ENCODE results near the gene NT5C2.
"Not testable (repeated sequence)": the region's sequence is repeated elsewhere in the genome, so short reads cannot be mapped to it uniquely, and the experiment has no call there.

Gene NT5C2

DNA sequence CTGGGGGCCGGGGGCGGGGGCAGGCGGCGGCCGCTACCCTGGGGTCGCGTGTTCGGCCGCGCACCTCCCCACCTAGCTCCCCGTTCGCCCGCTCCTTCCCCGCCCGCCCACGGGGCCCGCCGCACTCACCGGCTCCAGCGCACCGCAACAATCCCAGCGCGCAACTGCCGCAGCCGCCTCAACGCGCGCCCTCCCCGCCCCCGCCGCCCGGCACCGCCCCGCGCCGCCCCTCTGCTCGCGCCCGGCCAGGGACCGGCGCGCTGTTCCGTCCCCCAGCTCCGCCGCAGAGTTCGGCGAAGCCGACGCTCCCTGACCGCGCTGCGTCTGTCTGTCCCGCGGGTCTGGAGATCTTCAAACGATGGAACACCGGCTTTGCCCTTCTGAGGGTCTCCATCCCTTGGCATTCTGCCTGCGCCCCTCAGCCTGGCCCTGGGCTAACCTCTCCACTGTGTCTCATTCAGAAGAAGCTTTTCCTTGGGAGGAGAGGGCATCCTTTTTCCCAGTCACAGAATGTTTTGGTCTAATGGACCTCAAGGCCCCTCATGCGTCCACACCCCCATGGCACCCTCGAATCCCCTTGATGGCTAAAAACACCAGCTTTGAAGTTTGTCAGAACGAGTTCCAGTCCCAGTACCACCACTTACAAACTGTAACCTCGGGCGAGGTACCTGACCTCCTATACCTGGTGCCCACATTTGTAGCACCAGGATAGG is at the start of gene NT5C2:
Gene NT5C2 (minus strand): TSS at position 166 of the 713 bp plus-strand sequence. CDS start 18,314 bp downstream, outside the sequence.
- DNase-seq = peak; percentile 86

DNA sequence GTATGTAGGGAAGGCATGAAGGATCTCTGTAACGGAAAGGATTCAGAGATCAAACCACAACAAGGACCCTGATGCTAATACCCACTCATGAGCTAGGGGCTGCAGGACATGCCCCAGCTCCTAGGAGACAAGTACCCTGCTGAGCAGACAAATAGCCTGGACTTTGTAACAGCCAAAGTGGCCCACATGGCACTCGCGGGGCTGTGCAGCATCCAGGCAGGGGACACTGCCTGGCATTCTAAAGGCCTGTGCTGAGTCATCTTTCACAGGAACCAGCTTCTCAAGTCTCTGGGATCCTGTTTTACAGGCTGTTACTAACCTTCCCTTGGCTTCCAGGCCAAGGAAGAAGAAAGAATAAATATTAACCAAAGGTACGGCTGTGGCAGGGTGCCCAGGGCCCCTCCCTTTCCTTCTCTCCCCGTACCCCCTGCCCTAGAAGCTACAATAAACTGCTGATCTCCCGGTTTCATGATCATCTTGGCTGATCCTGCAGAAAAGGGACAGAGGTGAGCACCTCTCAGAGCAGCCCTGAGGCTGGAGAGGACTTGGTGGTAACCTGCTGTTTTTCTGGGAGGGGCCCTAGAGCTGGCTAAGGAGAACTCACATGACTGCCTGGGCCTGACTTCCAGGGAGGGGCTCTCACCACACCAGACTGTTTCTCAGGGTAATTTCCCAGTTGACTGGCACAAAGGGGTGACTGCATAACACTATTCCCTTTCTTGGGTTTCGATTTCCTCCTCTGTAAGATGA is 48.4 kb upstream of the NT5C2 start:
- DNase-seq = no peak

DNA sequence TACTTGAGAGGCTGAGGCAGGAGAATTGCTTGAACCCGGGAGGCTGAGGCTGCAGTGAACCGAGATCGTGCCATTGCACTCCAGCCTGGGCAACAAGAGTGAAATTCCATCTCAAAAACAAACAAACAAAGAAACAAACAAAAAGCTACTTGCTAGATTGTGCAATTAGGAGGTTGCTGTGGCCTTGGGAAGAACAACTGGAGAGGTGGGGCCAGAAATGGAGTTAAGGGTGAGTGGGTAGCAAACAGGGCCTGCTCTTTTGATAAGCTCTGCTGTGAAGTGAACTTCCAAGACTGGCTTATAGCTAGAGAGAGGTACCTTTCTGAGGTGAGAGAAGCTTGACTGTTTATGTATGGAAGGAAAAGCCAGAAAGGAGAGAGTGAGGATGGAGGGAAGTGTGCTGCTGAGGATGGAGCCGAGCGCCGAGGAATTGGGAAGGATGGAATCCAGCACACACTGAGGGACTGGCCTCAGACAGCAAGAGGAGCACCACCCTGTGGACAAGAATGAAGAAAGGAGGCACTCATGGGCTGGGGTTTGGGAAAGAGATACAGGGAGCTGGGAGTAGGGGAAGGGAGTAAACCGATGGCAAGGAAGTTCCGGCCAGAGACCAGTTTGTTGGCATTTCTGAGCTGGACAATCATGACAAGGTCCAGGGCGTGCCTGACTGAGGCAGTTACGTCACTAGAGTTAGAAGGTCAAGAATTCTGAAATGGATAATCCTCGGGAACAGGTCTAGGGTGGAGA is 45.6 kb upstream of the NT5C2 start:
- peak; percentile 17 for DNase-seq

DNA sequence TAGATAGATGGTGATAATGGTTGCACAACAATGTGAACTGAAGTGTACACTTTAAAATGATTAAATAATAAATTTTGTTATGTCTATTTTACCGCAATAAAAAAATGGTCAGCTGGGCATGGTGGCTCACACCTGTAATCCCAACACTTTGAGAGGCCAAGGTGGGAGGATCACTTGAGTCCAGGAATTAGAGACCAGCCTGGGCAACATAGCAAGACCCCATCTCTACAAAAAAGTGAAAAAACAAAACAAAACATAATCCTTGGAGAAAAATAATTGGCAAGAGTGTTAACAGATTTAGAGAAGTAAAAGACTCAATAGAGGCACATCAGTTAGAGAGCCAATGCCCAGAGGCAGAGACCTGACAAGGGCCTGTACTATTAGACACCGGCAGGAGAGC is 42.7 kb upstream of the NT5C2 start:
- DNase-seq = no peak

DNA sequence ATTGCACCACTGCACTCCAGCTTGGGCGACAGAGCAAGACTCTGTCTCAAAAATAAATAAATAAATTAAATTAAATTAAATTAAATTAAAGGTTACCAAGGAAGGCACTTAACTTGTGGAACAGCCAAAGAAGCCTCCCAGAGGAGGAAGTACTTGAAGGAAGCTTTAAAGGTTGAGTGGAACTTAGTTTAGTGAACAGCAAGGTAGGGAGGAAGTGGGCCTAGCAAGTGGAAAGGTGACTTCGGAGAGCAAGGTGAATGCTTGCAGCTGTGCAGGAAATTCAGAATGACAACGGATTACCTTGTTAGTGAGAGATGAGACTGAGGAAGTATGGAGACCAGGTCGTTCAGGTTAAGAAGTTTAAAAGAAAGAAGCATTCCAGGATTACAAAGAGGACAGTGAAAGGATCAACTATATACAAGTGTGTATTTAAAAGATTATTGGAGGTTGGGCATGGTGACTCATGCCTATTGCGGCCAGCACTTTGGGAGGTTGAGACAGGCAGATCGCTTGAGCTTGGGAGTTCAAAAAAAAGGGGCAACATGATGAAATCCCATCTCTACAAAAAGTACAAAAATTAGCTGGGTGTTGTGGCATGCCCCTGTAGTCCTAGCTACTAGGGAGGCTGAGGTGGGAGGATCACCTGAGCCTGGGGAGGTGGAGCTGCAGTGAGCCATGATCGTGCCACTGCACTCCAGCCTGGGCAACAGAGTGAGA is 39.9 kb upstream of the NT5C2 start:
- DNase-seq = no peak

DNA sequence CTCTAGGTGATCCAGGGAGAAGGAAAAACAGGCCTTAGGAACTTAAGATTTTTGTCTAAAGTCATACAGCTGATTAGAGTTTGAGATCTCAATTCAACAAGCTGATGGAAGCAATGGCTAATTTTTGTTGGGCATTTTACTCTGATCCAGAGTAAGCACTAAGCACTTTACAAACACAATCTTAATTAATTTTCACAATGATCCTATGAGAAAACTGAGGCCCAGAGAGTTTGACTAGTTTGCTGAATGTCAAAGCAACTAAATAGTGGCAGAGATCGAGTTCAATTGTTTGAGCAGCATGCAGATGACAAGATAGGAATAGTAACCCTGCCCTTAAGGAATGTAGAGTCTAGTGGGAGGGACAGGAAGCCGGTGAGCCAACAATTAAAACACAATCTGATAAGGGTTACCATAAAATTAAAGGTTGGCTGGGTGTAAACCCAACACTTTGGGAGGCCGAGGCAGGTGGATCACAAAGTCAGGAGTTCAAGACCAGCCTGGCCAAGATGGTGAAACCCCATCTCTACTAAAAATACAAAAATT is 39.1 kb upstream of the NT5C2 start:
- no peak for DNase-seq

DNA sequence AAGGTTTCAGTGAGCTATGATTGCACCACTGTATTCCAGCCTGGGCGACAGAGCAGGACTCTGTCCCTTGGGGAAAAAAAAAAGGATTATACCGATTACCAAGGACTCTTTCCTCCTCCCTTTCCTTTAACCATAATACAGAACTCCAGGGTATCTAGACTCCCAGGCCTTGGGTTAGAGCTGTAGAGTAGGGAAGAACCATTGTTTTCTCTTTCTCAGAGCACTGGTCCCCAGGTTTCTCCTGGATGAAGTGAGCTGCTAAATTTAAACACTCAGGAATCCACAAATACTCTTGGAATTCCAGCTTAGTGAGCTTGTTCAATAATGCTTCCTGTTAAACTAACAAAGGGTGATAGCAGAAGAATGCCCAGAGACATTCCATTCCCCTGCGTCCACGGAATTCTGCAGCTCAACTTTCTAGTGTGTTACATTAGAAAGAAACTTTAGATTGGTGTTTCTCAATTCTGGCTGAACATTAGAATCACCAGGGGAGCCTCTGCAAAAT is 38.0 kb upstream of the NT5C2 start:
- no peak for DNase-seq

DNA sequence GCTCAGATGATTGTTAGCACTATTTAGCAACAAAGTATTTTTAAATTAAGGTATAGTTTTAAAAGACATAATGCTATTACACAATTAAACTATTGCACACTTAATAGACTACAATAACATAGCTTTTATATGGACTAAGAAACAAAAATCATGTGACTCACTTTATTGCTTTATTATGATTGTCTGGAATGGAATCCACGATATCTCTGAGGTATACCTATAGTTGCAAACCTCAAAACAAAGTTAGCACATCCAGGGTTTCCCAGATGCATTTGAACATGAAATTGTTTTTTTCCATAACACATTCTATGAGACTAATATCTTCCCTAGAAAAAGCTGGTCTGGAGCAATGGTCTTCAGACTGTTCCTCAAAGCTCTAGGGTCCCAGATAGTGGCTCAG is 34.3 kb upstream of the NT5C2 start:
- DNase-seq = no peak

DNA sequence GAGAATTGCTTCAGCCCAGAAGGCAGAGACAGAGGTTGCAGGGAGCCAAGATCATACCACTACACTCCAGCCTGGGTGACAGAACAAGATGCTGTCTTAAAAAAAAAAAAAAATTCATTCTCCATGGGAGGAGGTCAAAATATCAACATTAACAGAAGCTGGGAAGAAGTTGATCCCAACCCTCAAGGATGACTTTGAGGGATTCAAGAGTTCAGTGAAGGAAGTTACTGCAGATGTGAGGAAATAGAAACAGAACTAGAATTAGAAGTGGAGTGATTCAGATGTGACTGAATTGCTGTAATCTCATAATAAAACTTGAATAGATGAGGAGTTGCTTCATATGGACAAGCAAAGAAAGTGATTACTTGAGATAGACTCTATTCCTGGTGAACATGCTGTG is 32.9 kb upstream of the NT5C2 start:
- no peak for DNase-seq

DNA sequence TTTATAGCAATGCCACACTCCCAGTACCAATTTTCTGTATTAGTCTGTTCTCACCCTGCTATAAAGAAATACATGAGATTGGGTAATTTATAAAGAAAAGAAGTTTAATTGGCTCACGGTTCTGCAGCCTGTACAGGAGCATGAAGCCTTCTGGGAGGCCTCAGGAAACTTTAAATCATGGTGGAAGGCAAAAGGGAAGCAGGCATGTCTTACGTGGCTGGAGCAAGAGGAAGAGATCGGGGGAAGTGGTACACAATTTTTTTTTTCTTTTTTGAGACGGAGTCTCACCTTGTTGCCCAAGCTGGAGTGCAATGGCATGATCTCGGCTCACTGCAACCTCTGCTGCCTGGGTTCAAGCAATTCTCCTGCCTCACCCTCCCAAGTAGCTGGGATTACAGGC is 31.6 kb upstream of the NT5C2 start:
- DNase-seq = not testable (repeated sequence)

DNA sequence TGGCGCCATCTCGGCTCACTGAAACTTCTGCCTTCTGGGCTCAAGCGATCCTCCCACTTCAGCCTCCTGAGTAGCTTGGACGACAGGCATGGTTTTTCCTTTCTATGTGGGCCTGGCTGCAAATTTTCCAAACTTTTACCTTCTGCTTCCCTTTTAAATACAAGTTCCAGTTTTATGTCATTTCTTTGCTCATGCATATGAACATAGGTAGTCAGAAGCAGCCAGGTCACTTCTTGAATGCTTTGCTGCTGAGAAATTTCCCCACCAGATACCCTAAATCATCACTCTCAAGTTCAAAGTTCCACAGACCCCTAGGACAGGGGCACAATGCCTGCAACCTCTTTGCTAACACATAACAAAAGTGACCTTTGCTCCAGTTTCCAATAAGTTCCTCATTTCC is 31.1 kb upstream of the NT5C2 start:
- DNase-seq = no peak

DNA sequence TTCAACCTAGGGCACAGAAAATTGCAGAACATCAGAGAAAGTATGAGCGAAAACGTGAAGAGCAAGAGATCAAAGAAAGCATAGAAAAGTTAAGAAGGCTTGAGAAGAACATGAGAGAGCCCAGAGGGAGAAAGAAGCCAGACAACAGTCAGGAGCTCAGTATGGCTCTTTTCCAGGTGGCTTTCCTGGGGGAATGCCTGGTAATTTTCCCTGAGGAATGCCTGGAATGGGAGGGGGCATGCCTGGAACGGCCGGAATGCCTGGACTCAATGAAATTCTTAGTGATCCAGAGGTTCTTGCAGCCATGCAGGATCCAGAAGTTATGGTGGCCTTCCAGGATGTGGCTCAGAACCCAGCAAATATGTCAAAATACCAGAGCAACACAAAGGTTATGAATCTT is 23.3 kb upstream of the NT5C2 start:
- not testable (repeated sequence) for DNase-seq

DNA sequence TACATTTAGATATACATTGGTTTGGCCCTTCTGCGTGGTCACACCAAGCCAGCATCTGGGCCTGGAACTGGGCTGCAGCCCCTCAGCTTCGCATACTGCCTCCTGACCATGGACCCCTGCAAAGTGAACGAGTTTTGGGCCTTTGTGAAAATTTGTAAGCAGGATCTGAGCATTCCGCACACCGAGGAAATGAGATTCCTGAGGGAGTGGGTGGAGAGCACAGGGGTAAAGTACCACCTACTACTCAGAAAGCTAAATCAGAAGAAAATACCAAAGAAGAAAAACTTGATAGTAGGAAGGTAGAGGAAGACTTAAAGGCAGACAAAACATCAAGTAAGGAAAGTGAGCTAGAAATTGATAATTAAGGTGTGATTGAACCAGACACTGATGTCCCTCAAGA is 22.5 kb upstream of the NT5C2 start:
- no peak for DNase-seq

DNA sequence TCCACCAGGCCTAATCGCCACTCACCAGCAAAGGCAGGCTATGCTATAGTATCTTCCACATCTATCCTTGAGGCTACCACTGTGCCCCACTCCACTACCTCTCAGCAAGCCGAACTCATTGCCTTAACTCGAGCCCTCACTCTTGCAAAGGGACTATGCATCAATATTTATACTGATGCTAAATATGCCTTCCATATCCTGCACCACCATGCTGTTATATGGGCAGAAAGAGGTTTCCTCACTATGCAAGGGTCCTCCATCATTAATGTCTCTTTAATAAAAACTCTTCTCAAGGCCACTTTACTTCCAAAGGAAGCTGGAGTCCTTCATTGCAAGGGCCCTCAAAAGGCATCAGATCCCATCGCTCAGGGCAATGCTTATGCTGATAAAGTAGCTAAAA is 17.2 kb upstream of the NT5C2 start:
- not testable (repeated sequence) for DNase-seq

DNA sequence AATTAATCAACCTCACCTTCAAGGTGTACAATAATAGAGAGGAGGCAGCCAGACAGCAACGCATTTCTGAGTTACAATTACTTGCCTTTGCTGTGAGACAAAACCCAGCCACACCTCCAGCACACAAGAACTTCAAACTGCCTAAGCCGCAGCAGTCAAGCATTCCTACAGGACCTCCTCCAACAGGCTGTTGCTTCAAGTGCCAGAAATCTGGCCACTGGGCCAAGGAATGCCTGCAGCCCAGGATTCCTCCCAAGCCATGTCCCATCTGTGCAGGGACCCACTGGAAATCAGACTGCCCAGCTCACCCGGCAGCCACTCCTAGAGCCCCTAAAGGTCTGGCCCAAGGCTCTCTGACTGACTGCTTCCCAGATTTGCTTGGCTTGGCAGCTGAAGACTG is 14.6 kb upstream of the NT5C2 start:
- not testable (repeated sequence) for DNase-seq

DNA sequence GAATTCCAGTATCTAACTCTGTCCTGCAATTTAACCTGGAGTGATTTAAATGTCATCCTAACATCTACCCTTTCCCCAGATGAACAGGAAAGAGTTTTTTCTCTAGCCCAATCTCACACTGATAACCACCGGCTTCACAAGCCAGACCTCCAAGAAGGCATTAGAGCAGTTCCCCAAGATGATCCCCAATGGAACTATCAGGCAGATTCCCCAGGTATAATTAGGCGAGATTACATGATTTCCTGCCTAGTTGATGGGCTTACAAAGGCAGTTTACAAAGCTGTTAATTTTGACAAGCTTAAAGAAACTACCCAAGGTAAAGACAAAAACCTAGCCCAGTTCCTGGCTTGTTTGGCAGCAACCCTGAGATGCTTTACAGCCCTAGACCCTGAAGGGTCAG is 14.1 kb upstream of the NT5C2 start:
- DNase-seq = no peak

DNA sequence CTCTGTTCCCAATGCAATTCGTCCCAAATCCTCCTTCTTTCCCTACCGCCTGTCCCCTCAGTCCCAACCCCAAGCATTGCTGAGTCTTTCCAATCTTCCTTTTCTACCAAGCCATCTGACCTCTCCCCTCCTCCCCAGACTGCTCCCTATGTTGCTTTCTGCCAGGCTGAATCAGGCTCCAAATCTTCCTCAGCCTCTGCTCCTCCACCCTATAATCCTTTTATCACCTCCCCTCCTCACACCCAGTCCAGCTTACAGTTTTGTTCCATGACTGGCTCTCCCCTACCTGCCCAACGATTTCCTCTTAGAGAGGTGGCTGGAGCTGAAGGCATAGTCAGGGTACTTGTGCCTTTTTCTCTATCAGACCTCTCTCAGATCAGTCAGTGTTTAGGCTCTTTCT is 13.6 kb upstream of the NT5C2 start:
- not testable (repeated sequence) for DNase-seq

DNA sequence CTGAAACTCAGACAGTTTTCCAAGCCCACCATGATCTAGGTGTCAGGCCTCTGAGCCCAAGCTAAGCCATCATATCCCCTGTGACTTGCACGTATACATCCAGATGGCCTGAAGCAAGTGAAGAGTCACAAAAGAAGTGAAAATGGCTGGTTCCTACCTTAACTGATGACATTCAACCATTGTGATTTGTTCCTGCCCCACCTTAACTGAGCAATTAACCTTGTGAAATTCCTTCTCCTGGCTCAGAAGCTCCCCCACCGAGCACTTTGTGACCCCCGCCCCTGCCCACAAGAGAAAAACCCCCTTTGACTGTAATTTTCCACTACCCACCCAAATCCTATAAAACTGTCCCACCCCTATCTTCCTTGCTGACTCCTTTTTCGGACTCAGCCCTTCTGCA is 12.3 kb upstream of the NT5C2 start:
- DNase-seq = not testable (repeated sequence)

DNA sequence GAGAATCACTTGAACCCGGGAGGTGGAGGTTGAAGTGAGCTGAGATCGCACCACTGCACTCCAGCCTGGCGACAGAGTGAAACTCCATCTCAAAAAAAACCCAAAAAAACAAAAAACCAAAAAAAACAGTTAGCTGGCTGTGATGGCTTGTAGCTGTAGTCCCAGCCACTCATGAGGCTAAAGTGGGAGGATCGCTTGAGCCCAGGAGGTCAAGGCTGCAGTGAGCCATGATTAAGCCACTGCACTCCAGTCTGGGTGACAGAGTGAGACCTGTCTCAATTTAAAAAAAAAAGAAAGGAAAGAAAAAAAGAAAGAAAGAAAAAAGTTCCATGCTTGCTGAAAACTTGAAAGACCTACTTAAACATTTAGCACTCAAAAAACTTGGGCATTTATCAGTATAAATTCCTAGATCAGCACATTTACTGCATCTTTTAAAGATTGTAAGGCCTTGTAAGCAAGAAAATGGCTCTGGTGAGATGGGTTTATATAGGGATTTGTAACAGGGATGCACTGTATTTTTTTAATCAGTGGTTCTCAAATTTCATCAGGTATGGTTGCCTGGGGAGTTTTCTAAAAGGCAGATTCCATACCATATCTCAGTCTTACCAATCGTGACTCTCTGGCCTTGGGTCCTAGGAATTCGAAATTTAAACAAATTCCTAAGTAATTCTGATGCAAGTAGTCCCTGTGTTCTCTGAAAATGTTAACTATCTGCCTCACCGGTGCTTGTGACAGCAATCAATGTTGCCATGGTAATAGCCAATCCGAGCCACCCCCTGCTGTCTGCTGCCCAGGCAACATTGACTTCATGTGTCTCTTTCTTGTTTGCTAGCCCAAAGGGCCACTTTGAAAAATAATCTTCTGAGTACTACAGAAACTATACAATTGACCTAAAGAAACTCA is 11.5 kb upstream of the NT5C2 start:
- DNase-seq = no peak

DNA sequence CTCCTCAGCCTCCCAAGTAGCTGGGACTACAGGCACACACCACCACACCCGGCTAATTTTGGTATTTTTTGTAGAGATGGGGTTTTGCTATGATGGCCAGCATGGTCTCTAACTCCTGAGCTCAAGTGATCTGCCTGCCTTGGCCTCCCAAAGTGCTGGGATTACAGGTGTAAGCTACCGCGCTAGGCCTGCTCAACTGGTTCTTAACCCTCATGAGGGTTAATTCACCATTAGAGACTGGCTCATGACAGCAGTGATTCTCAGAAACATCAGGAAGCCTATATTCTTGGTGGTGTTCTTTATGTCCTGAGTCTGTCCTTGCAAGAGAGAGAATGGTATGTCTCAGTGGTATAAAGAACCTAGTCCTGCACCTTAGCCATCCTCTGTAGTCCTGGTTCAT is 10.4 kb upstream of the NT5C2 start:
- DNase-seq = no peak

DNA sequence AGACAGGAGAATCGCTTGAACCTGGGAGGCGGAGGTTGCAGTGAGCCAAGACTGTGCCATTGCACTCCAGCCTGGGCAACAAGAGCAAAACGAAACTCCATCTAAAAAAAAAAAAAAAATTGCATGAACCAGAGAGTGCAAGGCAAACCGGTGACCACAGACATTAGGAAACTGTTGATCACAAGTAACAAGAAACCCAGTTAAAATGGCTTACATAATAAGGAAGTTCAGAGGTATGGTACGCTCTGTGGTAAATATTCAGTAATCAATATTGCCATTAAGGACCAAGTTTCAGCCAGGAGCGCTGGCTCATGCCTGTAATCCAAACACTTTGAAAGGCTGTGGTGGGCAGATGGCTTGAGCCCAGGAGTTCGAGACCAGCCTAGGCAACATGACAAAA is 9.2 kb upstream of the NT5C2 start:
- DNase-seq = no peak

DNA sequence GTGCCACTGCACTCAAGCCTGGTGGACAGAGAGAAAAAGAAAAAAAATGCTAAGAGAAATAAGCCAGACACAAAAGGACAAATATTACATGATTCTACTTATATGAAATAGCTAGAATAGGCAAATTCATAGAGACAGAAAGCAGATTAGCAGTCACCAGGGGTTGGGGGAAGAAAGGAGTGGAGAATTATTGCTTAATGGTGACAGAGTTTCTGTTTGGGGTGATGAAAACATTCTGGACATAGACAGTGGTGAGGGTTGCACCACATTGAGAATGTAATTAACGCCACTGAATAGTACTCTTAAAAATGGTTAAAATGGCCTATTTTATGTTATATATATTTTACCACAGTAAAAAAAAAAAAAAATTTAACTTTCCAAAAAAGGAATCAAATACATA is 6.4 kb upstream of the NT5C2 start:
- no peak for DNase-seq

All from right hindlimb (tissue), 1 donor.